Left forelimb (tissue), 1 donor: ENCODE results near the gene DNASE2B.

Source experiments
- DNase-seq: peaks from one replicate; pipeline ENCODE4 v3.0.0-alpha.2; 2018; ENCODE audit warnings: low spot score

Gene DNASE2B

GRCh38 chr1:84374991-84375696, 23.1 kb upstream of the DNASE2B start:
- no peak for DNase-seq

- DNase-seq, result no peak
Observed at GRCh38 chr1:84376000-84376910, 22.0 kb upstream of the DNASE2B start.

GRCh38 chr1:84377480-84378095, 20.7 kb upstream of the DNASE2B start:
- DNase-seq, result no peak

GRCh38 chr1:84379138-84379916, 19.0 kb upstream of the DNASE2B start:
- no peak for DNase-seq

- no peak for DNase-seq
Observed at GRCh38 chr1:84379917-84380180, 18.4 kb upstream of the DNASE2B start.

DNA sequence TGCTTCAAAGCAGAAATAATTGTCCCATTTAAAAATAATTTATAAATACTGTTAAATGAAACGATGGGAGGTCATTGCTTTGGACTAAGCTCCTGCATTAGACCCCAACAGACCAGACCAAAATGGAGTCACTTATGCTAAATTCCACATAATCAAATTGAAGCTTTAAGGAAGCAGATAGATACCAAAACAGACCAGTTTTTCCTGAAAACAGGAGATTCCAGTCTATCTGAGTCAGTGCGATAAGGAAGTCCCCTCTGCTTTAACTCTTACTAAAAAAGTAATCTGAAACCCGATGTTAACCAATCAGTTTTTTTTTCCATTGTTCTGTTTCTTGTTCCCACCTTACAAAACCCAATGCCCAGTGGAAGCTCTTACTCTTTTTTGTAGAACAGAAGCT, 16.2 kb upstream of the DNASE2B start:
- no peak for DNase-seq

DNA sequence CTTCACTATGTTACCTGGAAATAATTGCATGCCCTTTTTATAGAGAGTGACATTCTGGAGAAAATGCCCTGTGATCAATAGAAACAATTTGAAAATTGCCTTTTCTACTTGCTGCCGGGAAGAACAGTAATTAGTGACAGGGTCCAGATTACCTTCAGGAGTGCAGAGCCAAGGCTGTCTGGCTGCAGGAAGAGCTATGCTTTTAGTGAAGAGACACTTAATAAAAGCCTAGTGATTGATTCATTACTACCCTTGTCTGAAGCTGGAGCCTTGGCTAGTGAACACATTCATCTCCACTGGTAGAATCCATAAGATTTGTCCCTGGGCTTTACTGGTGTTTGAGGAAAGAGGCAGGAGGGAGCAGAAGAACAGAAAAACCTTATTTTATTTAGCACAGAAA, 12.9 kb upstream of the DNASE2B start:
- no peak for DNase-seq

DNA sequence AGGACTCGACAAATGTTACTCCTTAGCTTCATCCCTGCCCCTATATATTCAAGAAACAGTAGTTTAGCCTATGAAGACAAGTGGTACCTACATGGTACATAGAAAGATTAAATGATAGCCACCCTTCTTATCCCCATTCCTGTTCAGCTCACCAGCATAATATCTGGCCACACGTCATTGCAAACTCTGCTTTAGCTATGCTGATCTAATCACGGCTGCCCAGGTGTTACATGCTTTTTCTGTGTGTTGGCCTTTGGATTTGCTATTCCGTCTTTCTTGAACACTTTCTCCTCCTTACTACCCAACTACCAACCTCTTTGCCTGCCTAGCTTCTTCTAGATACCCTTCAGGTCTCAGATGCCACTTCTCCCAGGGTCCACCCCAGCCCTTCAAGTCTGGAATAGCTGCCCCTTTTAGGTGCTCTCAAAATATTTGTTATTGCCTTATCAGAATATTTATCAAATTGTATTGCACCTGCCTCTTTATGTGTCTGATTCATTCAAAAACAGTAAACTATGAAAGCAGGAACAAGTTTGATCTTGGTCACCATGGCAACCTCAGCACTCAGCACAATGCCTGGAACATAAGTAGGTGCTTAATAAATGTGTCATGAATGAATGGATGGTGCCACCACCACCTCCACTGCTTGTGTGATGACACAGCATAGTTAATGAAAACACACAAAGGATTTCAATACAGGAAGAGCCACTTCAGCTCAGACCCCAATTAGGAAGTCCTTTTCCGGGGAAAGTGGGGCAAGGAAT, 11.4 kb upstream of the DNASE2B start:
- DNase-seq, result no peak

- no peak for DNase-seq
Observed at GRCh38 chr1:84387480-84388163, 10.7 kb upstream of the DNASE2B start.

DNA sequence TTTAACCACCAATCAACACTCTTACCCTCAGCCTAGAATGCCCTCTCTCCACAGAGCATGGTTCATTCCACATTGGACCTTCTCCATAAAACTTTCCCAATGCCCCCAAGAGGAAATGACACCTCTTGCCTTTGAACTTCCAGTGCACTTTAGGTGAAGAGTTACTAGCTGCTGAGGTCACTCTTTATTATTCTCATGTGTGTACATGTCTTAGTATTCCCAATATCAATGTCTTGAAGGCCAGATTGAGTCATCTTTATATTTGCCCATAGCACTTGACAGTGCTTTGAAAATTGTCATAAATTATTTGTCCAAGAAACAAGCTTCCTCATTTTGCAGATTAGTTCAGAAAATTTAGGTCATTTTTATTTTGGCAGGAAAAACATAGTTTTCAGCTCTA, 8.1 kb upstream of the DNASE2B start:
- DNase-seq, result no peak

DNA sequence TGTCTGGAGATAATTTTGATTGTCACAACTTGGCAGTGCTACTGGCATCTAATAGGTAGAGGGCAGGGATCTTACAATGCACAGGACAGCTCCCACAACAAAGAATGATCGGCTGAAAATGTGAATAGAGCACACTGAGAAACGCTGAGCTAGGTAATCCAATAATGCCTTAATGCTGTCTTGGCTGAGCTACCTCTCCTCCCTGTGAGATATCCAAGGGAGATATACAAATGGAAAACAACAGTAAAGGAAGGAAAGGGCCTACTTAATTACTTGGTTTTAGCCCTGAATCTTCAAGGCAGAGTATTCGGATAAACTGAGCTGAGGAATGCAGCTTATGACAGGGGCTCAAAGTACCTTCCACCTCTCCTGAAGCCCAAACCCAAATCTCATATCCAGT, 2.9 kb downstream of the DNASE2B start:
- DNase-seq, result no peak

DNA sequence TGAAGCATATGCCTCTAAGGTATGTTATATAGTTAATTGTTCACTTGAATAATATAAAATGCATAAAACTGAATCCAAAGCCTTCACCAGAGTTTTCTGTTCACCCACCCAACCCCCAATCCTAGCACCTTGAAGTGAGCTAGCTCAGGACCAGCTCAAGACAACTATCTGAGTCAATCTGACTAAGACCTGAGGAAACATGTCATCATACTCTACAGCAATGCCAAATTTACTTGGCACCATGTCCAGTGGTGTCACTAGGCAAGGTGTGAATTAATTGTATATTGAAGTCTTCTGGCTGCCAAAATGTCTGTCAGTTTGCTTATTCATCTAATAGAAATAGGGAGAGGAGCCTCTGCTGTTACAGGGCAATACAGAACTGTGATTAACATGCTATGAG, 3.8 kb downstream of the DNASE2B start:
- DNase-seq, result no peak

DNA sequence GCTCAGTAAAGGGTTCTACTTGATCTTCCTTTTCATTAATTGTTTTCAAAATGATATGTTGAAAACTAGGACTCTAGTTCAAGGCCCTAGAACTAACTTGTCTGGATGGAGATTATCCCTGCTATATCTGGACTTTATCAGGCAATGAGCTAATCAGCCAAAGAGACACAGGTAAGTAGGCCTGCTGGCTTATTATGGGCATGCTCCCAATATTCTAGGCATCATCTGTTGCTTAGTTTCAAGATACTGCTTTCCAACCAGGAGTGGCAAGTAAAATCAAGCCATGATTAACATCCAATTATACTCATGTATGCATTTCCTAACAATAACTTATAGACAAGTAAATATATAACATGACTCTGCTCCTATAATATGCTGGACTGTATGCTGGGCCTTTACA, 4.2 kb downstream of the DNASE2B start:
- DNase-seq, result no peak

DNA sequence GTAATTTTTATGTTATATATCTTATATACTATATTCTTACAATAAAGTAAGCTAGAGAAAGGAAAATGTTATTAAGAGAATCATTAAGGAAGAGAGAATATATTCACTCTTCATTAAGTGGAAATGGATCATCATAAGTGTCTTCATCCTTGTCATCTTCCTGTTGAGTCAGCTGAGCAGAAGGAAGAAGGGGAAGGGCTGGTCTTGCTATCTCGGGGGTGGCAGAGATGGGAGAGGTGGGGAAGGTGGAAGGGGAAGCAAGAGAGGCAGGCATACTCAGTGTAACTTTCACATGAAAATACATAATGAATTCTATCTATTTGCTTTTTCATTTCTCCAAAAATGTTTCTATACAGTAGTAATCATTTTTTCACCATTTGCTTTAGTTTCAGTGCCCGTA, 5.1 kb downstream of the DNASE2B start:
- no peak for DNase-seq

DNA sequence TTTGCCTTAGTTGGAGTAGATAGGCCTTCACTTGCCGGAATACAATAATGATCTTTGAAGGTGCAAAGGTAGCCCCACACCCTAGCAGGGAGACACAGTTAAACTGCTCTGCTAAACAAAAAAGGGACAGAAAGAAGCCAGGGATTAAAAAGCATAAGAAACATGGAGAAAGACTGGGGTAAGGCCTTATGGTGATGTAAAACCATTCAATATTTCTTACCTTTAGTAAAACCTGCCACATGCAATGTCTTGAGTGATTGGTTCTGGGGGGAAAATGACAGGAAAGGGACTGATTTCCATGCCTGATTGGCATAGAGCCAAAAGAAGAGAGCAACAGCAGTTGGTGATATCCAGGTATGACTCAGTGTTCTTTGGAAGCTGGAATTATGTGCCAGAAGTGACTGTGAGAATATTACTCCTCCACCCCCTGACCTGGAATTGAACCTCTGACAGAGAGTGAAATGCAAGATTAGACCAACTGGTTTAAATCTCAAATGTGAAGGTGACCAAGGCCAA, 8.1 kb downstream of the DNASE2B start:
- DNase-seq, result no peak

DNA sequence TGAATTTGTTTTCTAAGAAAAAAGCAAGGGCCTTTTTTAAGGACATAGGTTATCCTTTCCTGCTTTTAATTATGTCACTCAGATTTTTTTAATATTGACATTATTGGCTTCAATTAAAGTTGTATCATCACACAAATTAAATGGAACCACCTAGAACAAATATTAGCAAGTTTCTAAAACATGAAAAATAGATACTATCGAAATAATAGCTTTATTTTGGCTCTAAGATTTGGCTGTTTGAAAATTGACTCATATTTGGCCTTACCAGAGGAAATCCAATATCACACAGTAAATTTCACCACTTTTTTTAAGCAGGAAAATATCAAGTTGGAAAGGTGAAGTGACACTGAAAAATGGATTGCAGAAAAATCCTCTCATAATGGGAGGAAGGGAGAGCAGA, 9.2 kb downstream of the DNASE2B start:
- no peak for DNase-seq

GRCh38 chr1:84407958-84408422, 9.7 kb downstream of the DNASE2B start:
- no peak for DNase-seq

DNA sequence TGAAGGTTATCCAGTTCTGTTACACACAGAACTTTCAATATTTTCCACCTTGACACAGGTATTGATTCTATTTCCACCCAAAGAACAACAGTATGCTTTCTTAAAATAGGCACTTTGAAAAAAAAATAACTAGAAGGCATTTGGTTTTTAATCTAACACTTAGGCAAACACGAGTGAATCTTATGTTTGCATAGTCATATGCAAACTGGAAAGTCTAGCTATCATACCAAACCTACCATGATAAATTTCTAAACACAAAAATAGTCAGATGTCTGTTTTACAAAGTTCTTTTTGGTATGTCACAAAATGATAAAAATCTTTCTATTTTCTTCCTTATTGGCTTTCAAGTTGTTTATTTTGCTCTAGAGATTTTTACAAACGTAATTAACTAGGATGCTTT, 11.6 kb downstream of the DNASE2B start:
- DNase-seq, result no peak

- no peak for DNase-seq
Observed at GRCh38 chr1:84410328-84411095, 12.2 kb downstream of the DNASE2B start.
